ENCODE data around the gene MRPL21.

- TF ChIP-seq, protein P1, sequence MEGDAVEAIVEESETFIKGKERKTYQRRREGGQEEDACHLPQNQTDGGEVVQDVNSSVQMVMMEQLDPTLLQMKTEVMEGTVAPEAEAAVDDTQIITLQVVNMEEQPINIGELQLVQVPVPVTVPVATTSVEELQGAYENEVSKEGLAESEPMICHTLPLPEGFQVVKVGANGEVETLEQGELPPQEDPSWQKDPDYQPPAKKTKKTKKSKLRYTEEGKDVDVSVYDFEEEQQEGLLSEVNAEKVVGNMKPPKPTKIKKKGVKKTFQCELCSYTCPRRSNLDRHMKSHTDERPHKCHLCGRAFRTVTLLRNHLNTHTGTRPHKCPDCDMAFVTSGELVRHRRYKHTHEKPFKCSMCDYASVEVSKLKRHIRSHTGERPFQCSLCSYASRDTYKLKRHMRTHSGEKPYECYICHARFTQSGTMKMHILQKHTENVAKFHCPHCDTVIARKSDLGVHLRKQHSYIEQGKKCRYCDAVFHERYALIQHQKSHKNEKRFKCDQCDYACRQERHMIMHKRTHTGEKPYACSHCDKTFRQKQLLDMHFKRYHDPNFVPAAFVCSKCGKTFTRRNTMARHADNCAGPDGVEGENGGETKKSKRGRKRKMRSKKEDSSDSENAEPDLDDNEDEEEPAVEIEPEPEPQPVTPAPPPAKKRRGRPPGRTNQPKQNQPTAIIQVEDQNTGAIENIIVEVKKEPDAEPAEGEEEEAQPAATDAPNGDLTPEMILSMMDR (IDR thresholded peaks at IDR 0.05) = no peak
- no peak for TF ChIP-seq POLR2A (IDR thresholded peaks at IDR 0.05)
These were observed 56.2 kb downstream of the MRPL21 start for GRCh38 chr11:68847395-68847794.

Measured in prostate gland (tissue), 2 donors.